GM12801 (cell line): Measurements from ENCODE around the gene MRPL28.

ENCODE experiments used
- TF ChIP-seq, protein P1 (sequence below): IDR thresholded peaks from one replicate; pipeline ENCODE4 v1.5.1; 2011; ENCODE audit warnings: control low read depth; ENCODE audit not compliant: insufficient read length; ENCODE audit errors: extremely low read depth

MRPL28 gene

DNA sequence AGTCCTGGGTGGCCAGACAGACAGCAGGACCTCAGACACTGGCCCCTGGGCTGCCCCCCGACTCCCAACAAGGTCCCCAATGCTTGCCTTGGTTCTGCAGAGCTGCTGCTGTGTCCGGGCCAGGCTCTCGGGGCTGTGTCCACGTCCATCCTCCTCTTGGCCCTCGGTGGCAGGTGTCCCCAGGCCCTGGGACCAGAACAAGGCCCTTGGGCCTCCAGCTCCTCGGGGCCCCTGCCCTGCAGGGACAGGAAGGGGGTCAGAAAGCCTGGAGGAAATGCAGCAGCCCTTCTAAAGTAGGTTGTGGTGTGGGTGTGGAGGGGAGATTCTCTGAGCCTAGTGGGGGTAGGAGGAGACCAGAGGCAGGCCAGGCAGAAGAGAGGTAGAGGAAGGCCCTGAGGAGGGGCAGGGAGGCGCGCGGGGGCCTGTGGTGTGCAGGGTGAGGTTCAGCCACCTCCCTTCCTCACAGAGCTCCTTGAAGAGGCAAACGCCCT, 15.3 kb downstream of the MRPL28 start:
- TF ChIP-seq, protein P1, sequence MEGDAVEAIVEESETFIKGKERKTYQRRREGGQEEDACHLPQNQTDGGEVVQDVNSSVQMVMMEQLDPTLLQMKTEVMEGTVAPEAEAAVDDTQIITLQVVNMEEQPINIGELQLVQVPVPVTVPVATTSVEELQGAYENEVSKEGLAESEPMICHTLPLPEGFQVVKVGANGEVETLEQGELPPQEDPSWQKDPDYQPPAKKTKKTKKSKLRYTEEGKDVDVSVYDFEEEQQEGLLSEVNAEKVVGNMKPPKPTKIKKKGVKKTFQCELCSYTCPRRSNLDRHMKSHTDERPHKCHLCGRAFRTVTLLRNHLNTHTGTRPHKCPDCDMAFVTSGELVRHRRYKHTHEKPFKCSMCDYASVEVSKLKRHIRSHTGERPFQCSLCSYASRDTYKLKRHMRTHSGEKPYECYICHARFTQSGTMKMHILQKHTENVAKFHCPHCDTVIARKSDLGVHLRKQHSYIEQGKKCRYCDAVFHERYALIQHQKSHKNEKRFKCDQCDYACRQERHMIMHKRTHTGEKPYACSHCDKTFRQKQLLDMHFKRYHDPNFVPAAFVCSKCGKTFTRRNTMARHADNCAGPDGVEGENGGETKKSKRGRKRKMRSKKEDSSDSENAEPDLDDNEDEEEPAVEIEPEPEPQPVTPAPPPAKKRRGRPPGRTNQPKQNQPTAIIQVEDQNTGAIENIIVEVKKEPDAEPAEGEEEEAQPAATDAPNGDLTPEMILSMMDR: no peak

DNA sequence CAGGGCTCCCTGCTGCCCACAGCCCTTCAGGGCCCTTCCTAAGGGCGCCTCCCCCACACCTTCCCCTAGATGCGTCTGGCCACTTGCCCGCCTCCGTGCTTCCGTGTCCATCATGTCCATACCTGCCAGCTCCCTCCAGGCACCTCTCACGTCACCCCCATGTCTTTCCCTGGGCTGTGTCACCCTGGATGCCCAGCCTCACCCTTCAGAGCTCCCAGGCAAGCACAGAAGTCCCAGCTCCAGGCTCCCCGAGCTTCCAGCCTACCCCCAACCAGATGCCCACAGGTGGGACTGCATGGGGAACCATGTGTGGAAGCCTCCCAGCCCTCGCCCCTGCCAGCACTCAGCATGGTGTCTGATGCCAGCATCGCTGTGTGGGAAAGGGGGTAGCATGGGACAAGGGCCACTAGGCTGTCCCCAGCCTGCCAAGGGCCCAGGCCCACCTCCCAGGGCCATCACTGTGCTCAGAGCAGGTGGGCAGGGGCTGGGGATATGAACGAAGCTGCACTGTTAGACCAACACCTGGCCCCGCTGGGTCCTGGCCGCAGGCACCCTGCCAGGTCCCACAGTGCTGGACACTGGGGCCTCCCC, 16.0 kb downstream of the MRPL28 start:
- TF ChIP-seq, protein P1: no peak

DNA sequence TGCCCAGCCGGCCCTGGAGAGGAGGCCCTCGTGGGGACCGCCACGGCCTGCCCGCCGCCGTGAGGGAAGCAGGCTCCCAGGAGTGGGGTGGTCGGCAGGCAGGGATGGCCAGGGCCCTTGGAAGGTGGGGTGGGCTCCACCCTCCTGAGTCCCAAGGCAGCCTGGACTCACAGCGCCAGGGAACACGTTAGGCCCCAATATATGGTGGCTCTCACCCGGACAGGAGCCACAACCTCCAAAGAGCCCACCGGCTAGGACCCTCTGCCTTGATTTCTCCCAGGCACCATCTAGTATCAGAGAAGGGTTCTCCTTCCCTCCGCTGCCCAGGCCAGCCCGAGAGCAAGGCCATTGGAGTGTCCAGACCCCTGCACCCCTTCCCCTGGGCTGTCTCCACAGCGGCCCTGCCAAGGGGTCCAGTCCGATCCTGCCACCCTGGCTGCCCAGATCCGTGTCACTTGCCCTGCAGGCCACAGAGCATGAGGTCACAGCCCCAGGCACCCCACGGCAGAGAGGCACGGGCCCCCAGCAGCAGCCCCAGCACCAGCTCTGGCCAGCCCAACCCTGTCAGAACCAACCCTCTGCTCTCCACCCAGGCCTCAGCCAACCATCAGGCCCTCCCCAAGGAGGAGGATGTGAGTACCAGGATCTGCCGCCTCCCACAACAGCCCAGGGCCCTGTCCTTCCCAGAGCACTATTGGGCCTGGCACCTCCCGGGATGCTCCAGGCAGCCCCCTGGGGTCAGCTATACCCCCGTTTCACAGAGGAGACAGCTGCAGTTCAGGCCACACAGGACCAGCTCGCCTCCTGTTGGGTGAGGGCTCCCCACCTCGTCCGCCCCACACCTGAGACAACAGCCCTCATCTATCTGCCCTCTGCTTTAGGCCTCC, 16.7 kb downstream of the MRPL28 start:
- TF ChIP-seq, protein P1: no peak

DNA sequence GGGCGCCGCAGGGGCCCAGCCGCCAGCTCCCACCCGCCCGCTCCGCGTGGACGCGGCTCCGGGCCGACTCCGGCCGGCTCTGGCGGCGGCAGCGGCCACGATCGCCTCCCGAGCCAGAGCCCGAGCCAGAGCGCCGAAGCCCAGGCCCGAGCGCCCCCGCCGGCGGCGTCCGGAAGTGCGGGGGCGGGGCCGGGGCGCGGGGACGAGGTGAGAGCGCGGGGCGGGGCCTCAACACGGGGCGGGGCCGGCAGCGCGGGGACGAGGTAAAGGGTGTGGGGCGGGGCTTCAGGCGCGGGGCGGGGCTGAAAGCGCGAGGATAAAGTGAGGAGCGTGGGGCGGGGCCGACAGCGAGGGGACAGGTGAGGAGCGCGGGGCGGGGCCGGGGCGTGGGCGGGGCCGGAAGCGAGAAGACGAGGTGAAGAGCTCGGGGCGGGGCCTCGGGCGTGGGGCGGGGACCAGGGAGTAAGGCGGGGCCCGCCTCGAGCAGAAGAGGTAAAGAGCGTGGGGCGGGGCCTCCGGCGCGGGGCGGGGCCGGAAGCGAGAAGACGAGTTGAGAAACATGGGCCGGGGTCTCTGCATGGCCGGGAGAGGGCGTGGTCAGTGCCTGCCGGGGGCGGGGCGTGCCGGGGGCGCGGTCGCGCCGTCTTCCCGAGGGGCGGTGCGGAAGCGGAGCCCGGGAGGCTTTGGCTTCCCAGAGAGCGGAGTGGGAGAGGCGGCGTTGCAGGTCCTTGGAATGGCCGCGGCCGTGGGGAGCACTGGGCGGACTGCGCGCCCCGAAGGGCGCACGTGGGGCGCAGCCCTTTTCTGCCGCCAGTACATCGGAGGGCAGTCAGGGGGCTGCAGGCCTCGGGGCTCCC, 17.6 kb downstream of the MRPL28 start, which contains the start of gene AXIN1:
AXIN1 (minus strand) TSS at position 177 of the 857 bp plus-strand sequence. CDS start 5,698 bp downstream, outside the sequence.
- TF ChIP-seq, protein P1: no peak

DNA sequence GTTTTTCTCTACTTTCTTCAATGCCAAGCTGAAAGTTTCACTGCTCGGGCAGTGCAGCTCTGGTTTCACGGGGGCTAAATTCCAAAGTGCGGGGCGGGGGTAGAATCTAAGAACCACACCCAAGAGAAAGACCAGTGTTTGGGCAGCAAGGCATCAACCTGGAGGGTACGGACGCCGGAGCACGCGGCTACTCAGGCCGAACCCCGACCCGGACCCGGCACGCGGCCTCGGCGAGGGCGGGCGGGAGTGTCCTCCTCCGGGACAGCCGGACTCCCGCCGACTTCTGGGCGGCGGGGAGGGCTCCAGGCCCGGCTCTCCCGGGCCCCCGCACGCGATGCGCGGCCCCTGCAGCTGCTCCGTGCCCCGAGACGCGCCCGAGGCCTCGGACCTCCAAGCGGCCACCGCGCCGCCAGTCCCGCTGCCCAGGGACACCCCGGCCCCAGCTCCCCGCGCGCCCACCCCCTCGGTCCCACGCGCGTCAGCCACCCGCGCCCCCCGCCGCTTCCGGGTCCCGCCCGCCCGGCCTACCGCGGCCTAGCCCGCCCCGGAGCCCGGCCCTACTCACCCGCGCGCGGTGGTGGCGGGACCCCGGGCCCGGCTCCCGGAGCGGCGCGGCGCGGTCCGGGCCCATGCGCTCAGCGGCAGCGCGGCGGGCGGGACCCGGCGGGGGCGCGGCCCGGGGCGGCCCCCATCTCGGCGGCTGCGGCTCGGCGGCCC, 18.4 kb downstream of the MRPL28 start:
- TF ChIP-seq, protein P1: no peak

DNA sequence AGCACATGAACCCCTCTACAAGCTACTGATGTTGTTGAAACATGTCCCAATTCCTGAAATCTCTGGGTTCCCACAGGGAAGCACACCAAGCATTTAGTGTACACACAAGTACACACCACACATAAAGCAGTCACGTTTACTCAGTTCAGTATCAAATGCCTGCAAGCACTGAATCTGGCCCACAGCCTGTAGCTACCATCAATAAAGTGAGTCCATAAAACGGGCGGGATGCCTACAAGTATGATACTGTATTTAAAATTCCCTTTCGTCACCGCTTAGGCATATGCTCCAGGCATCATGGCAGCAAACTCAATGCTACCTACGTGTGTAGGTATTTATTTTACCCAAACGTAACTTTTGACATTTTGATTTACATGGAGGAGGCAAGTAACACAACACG, 20.1 kb downstream of the MRPL28 start:
- TF ChIP-seq, protein P1: no peak
